Upper lobe of left lung (tissue), 6 donors: ENCODE data around the gene CDKL2. TPM values are rescaled to one million over a fixed set of nuclear protein-coding genes. Genes with fewer than 3 reads are reported as not detected.
A peak's percentile ranks its signal among the peaks of the same experiment; 100 is the strongest.

ENCODE experiments used
- ATAC-seq, 2 donors: fragments of 200-7000 bp; cut with Tn5 transposase; one replicate each; pipeline ENCODE4 v1.9.1; 2022; ENCODE audit warnings: mild to moderate bottlenecking in 2 of 2, moderate library complexity in 2 of 2; ENCODE audit not compliant: low FRiP score in 2 of 2
- DNase-seq, 2 donors: peaks; one replicate each; pipeline ENCODE4 v3.0.0-alpha.2; 2019 to 2020
- H3K27ac ChIP-seq, 4 donors: fragments of 200-600 bp; sonication (generic); one replicate each; pipeline ENCODE4 v1.5.1; 2016 to 2019
- H3K27me3 ChIP-seq, 4 donors: fragments of 200-600 bp; sonication (generic); one replicate each; pipeline ENCODE4 v1.5.1; 2017 to 2019
- H3K36me3 ChIP-seq, 4 donors: fragments of 200-600 bp; sonication (generic); one replicate each; pipeline ENCODE4 v1.5.1; 2016 to 2019
- H3K4me1 ChIP-seq, 4 donors: fragments of 200-600 bp; sonication (generic); one replicate each; pipeline ENCODE4 v1.5.1; 2018 to 2019
- H3K4me3 ChIP-seq, 4 donors: fragments of 200-600 bp; sonication (generic); one replicate each; pipeline ENCODE4 v1.5.1; 2017 to 2019; ENCODE audit warnings: mild to moderate bottlenecking in 2 of 4, moderate library complexity in 1 of 4
- H3K9me3 ChIP-seq, 4 donors: fragments of 200-600 bp; sonication (generic); one replicate each; pipeline ENCODE4 v1.5.1; 2018 to 2019
- EP300 ChIP-seq, 4 donors: sonication (generic); formaldehyde crosslinking; IDR thresholded peaks; one replicate each; pipeline ENCODE4 v1.5.1; 2017; ENCODE audit warnings: antibody characterized with exemption in 4 of 4, control low read depth in 2 of 4
- POLR2A ChIP-seq, 4 donors: fragments of 450-650 bp; IDR thresholded peaks; one replicate each; pipeline ENCODE4 v1.5.1; 2016 to 2017; ENCODE audit warnings: antibody characterized with exemption in 4 of 4, mild to moderate bottlenecking in 2 of 4
- POLR2AphosphoS5 ChIP-seq, 2 donors: sonication (generic); formaldehyde crosslinking; IDR thresholded peaks; one replicate each; pipeline ENCODE4 v1.5.1; 2017; ENCODE audit warnings: antibody characterized with exemption in 2 of 2
- WGBS, 2 donors: methylation state at CpG; one replicate each; pipeline ENCODE4 v1.1.5; 2017 to 2018; 5-methylcytosine and 5-hydroxymethylcytosine counted together
- total RNA-seq, 6 donors: library from RNA; depleted of rRNA in 4 of 6; stranded (reverse); fragments of >200 nt in 4 of 6; gene quantifications; one replicate each; pipeline versions ENCODE4 v1.1.0 to v1.2.1, GENCODE V29; 2016 to 2021
- TF ChIP-seq, protein P1 (sequence below), 6 experiments: fragments of 450-650 bp in 4 of 6; fragments of 200-600 bp in 2 of 6; sonication (generic) in 2 of 6; IDR thresholded peaks; one replicate each; pipeline ENCODE4 v1.5.1; 2016 to 2019; ENCODE audit warnings: antibody characterized with exemption in 6 of 6
- donor health status: DM: no; HTN: no; CAD: no; lungs with moderate emphysema.
- donor health status: DM: no; HTN: yes; CAD: no; lungs with severe emphysema.

CDKL2 gene
- total RNA-seq, 6 donors from 2014 or later = 3.7 to 32.4 (median 17.0) TPM

DNA sequence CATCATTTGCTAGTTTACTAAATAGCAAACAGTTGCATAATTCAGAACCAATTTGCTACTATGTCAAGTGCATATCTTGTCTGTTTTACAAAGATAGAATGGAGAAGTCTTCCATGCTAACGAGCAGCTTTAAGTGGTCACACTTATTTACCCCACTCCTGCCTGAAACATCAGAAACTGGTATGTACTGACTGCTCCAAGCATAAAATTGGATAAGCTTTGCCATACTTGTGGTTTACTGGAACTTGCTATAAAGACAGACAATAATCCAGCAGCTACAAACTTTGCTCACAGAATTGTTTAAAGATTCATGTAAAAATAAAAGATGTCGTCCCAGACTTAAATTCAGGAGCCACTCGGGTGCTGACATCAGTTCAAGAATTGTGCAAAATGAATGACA is 13.3 kb upstream of the CDKL2 start:
- H3K9me3 ChIP-seq = no peaks in the 10 kb centered on the region
- H3K4me3 ChIP-seq = no peak overlapping the region
- no peaks in the 10 kb centered on the region for H3K27me3 ChIP-seq
- peaks cover 0 to 15% (median 8%) of the 10 kb centered on the region in 4 donors for H3K4me1 ChIP-seq
- WGBS, 2 donors = 48 to 63% methylated on average over 3 of the region's 3 CpGs
- TF ChIP-seq POLR2A (IDR thresholded peaks at IDR 0.05) = no peak
- H3K36me3 ChIP-seq = peaks cover 33 to 55% (median 36%) of the 10 kb centered on the region in 4 donors
- peak overlapping the region in 1 of 4 donors; percentile 21 for H3K27ac ChIP-seq
- ATAC-seq (no peak), DNase-seq (no peak)

DNA sequence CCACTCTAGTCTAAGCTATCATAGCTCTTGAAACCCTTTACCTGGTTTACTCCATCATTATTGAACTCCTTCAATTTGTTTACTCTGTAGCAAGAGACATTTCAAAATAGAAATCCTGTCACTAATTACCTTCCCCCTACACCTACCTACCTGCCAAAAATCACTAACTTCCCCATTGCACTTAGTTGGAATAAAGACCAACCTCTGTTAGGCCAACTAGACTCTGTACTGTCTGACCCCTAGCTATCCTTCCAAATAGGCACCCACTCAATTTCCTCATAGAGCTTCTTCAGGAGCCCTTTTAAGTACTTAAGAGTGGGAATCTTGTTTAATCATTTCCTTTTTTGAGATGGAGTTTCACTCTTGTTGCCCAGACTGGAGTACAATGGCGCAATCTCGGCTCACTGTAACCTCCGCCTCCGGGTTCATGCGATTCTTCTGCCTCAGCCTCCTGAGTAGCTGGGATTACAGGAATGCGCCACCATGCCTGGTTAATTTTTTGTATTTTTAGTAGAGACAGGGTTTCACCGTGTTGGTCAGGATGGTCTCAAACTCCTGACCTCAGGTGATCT is 8.9 kb upstream of the CDKL2 start:
- no peaks in the 10 kb centered on the region for H3K9me3 ChIP-seq
- WGBS, 2 donors = 55 to 65% methylated on average over 7 of the region's 7 CpGs
- H3K4me1 ChIP-seq = peaks cover 0 to 12% (median 9%) of the 10 kb centered on the region in 4 donors
- no peaks in the 10 kb centered on the region for H3K27me3 ChIP-seq
- peaks cover 0 to 11% (median 2%) of the 10 kb centered on the region in 4 donors for H3K36me3 ChIP-seq
- peak in 1 of 2 donors; percentile 82 for DNase-seq
- peak in 1 of 4 donors; percentile 10 for TF ChIP-seq EP300 (IDR thresholded peaks at IDR 0.05)
- TF ChIP-seq POLR2A (IDR thresholded peaks at IDR 0.05) = no peak
- TF ChIP-seq POLR2AphosphoS5 (IDR thresholded peaks at IDR 0.05) = peak; percentile 10 to 14
- TF ChIP-seq, protein P1, sequence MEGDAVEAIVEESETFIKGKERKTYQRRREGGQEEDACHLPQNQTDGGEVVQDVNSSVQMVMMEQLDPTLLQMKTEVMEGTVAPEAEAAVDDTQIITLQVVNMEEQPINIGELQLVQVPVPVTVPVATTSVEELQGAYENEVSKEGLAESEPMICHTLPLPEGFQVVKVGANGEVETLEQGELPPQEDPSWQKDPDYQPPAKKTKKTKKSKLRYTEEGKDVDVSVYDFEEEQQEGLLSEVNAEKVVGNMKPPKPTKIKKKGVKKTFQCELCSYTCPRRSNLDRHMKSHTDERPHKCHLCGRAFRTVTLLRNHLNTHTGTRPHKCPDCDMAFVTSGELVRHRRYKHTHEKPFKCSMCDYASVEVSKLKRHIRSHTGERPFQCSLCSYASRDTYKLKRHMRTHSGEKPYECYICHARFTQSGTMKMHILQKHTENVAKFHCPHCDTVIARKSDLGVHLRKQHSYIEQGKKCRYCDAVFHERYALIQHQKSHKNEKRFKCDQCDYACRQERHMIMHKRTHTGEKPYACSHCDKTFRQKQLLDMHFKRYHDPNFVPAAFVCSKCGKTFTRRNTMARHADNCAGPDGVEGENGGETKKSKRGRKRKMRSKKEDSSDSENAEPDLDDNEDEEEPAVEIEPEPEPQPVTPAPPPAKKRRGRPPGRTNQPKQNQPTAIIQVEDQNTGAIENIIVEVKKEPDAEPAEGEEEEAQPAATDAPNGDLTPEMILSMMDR (IDR thresholded peaks at IDR 0.05) = no peak
- peak overlapping the region in 2 of 4 donors; percentile 8 to 16 for H3K27ac ChIP-seq
- ATAC-seq = peak; percentile 42 to 91
- H3K4me3 ChIP-seq = no peak overlapping the region

- WGBS, 2 donors = 94 to 96% methylated on average over 1 of the region's 1 CpG
- peaks cover 0 to 6% (median 2%) of the 10 kb centered on the region in 4 donors for H3K4me1 ChIP-seq
- DNase-seq = no peak
- TF ChIP-seq POLR2A (IDR thresholded peaks at IDR 0.05) (no peak), EP300 (IDR thresholded peaks at IDR 0.05) (no peak), POLR2AphosphoS5 (IDR thresholded peaks at IDR 0.05) (no peak)
- TF ChIP-seq, protein P1 (IDR thresholded peaks at IDR 0.05) = no peak
- H3K36me3 ChIP-seq = peaks cover 0 to 1% (median 0%) of the 10 kb centered on the region in 4 donors
- no peaks in the 10 kb centered on the region for H3K27me3 ChIP-seq
- no peak overlapping the region for H3K27ac ChIP-seq
- no peak overlapping the region for H3K4me3 ChIP-seq
- no peak for ATAC-seq
- H3K9me3 ChIP-seq = no peaks in the 10 kb centered on the region
Observed at GRCh38 chr4:75637827-75638226, 7.5 kb upstream of the CDKL2 start.

DNA sequence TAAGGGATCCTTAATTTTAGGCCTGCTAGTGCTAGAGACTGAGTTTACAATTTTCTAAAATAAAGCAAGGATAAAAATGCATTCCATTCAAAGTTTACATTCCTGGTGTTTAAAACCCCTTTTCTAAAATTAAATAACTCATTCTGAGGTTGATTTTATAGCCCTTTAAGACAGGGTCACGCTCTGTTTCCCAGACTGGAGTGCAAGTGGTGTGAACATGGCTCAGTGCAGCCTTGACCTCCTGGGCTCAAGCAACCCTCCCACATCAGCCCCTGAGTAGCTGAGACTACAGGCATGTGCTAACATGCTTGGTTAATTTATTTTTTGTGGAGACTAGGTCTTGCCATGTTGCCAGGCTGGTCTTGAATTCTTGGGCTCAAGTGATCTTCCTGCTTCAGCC is 6.8 kb upstream of the CDKL2 start:
- no peak for DNase-seq
- Histone ChIP-seq H3K36me3 (no peaks in the 10 kb centered on the region), H3K4me1 (peaks cover 0 to 6% (median 2%) of the 10 kb centered on the region in 4 donors), H3K27ac (no peak overlapping the region), H3K4me3 (no peak overlapping the region), H3K27me3 (no peaks in the 10 kb centered on the region), H3K9me3 (no peaks in the 10 kb centered on the region)
- ATAC-seq = no peak
- 79 to 80% methylated on average over 1 of the region's 1 CpG for WGBS, 2 donors
- TF ChIP-seq POLR2AphosphoS5 (IDR thresholded peaks at IDR 0.05) (no peak), EP300 (IDR thresholded peaks at IDR 0.05) (no peak), POLR2A (IDR thresholded peaks at IDR 0.05) (no peak)
- TF ChIP-seq, protein P1 (IDR thresholded peaks at IDR 0.05) = no peak

DNA sequence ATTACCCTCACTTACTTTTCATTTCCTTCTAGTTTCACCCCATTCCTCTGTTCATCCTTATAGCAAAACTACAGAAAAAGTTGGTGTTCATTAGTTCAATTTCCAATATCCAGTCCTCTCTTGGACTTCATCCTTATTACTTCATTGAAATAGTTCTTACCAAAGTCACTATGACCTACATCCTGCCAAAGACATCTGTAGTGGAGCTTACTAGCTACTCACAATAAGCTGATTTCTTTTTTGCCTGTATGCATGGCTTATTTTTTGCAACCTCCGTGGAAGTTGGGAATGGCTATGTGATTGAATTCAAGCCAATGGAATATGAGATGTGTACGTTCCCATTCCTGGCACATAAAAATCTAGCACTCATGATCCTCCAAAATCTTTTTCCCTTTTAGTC is 4.6 kb upstream of the CDKL2 start:
- H3K4me3 ChIP-seq = no peak overlapping the region
- peaks cover 0 to 16% (median 11%) of the 10 kb centered on the region in 4 donors for H3K4me1 ChIP-seq
- no peak for TF ChIP-seq POLR2A (IDR thresholded peaks at IDR 0.05)
- TF ChIP-seq, protein P1 (IDR thresholded peaks at IDR 0.05) = no peak
- no peak for TF ChIP-seq POLR2AphosphoS5 (IDR thresholded peaks at IDR 0.05)
- no peak for TF ChIP-seq EP300 (IDR thresholded peaks at IDR 0.05)
- ATAC-seq = no peak
- 75 to 88% methylated on average over 2 of the region's 2 CpGs for WGBS, 2 donors
- DNase-seq = no peak
- no peaks in the 10 kb centered on the region for H3K9me3 ChIP-seq
- no peaks in the 10 kb centered on the region for H3K27me3 ChIP-seq
- H3K27ac ChIP-seq = no peak overlapping the region
- H3K36me3 ChIP-seq = no peaks in the 10 kb centered on the region
